KBM-7 (cell line): ENCODE results near the gene DUS2.
"Not testable (repeated sequence)": the region's sequence is repeated elsewhere in the genome, so short reads cannot be mapped to it uniquely, and the experiment has no call there.

ENCODE experiments used
- DNase-seq: peaks from one replicate; pipeline ENCODE4 v3.0.0-alpha.2; 2015
- in situ Hi-C: fragments of 300-500 bp; cut with MboI; formaldehyde crosslinking; loops from 2 replicates; pipeline ENCODE4 v1.14.3; 2020; ENCODE audit warnings: low sequenced_read_pairs, low pct_unique_long_range_greater_than_20kb, mixed read lengths

Gene DUS2

DNA sequence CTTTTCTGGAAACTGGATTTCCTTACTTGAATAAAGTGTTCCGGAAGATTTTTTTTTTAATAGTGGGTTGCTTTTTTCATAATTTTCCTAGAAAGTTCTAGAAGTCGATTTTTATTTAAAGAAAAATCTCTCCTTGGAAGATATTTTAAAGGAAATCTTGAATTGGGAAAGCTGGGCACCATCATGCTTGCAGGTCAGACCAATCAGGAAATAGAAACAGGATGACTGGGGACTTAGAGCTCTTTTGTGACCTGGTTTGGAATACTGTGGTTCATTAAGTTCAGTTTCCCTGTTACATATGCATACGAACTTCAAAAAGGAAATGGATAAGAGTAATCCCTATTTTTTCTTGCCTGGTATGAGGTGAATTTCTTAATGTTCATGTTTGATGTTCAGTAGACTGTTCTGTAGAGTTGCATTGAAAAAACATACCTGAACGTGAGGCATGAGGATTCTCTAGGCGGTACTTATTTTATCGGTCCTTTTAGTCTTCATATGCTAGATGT is 63.3 kb downstream of the DUS2 start:
- peak; percentile 59 for DNase-seq
- in situ Hi-C loops = no loop called here

DNA sequence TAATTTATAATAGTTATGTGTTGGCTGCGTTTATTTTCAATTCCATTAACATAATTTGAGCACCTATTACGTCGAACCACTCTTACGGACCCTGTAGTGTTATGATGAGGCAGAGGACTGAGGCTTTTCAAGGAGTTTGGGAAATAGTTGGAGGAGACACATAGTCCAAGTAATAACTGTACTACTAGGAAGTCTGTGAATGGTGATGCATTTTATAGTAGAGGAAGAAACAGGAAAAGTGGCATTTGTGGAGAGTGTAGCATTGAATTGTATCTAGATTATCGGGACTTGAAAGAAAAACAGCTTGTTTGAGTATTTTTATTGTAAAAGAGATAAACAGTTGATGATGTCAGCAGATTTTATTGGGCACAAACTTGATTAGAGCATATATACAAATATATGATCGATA is 63.8 kb downstream of the DUS2 start:
- no peak for DNase-seq
- in situ Hi-C loops = no loop called here

DNA sequence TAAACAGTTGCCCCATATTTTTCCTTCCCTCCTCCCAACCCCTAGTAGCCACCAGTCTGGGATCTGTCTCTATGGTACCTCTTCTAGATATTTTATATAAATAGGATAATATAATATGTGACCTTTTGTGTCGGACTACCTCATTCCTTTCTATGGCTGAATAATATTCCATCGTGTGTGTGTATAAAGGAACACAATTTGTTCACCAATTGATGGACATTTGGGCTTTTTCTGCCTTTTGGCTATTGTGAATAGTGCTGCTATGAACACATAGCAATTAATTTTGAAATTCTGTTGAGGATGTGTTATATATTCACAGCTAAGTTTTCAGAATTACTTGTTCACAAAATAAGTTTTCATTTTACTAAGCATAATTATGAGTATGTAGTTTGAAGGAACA is 64.6 kb downstream of the DUS2 start:
- in situ Hi-C loops = no loop called here
- DNase-seq = no peak

DNA sequence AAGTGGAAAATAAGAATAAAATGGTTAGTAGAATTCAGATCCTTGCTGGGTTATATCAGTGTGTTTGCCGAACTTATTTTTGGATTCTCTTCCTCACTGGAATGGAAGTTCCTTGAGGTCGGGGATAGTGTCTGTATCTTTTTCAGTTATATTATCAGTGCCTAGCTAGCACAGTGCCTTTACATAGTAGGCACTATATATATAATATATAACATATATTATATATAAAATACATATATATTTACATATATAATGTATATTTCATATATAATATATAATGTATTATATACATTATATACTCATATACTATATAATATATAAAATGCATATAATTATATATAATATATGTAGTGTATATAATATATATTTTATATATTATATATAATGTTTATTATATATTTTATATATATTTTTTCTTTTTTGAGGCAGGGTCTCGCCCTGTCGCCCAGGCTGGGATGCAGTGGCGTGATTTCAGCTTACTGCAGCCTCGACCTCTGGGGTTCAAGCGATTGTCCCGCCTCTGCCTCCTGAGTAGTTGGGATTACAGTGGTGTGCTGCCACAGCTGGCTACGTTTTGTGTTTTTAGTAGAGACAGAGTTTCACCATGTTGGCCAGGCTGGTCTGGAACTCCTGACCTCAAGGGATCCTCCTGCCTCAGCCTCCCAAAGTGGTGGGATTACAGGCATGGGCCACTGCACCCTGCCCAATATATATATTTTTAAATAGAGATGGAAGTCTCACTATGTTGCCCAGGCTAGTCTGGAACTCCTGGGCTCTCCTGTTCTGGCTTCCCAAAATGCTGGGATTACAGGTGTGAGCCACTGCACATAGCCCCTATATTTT is 65.3 kb downstream of the DUS2 start:
- in situ Hi-C loops = no loop called here
- no peak for DNase-seq

DNA sequence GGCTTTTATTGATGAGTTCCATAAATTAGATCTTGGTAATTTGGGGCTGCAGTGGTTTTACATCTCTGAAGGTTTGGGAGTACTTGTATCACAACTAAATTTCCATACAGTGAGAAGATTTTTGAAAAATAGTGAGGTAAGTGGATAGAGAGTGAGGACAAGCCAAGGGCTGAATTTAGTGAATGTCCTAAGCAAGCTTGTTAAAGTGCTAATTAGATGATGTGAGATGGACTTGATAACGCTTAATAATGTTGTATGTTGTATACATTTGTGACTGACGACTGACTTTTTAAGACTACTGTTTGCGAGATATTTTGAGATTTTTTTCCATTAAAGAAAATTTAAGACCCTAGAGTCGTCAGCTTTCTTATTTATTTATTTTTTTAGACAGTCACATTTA is 66.0 kb downstream of the DUS2 start:
- no peak for DNase-seq
- in situ Hi-C loops = no loop called here

DNA sequence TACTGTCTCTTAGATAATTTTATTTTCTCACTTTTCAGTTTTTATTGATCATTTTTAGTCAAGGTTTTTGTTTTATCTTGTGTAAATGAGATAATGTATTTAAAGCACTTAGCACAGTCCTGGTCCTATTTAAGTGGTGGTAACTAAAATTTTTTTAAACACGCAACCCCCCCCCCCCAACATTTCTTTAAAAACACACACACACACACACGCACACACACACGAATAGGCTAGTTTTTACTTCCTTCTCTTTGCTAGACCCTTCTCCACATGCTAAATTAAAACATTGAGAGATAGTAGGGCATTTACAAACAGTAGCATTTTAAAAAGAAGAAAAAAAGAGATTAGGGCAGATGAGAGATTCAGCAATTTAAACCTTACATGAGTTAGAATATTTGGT is 67.0 kb downstream of the DUS2 start:
- in situ Hi-C loops = no loop called here
- peak; percentile 82 for DNase-seq

DNA sequence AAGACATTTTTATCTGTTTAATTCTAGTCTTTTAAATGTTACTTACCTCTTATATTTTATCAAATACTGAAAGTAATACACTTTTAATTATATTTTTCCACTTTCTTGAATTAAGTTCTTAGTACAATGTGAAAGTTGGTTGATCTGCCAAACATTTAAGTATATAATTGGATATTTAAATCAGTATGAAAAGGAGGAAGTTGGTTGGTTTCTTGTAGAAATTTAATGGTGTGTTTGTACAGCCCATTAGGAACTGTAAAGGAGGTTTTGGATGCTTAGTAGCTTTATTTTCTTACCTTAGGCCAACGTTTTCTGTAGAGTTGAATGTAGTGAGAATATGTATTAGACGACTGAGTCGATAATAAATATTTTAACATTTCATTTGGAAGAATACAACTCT is 67.4 kb downstream of the DUS2 start:
- in situ Hi-C loops = no loop called here
- DNase-seq = peak; percentile 58

DNA sequence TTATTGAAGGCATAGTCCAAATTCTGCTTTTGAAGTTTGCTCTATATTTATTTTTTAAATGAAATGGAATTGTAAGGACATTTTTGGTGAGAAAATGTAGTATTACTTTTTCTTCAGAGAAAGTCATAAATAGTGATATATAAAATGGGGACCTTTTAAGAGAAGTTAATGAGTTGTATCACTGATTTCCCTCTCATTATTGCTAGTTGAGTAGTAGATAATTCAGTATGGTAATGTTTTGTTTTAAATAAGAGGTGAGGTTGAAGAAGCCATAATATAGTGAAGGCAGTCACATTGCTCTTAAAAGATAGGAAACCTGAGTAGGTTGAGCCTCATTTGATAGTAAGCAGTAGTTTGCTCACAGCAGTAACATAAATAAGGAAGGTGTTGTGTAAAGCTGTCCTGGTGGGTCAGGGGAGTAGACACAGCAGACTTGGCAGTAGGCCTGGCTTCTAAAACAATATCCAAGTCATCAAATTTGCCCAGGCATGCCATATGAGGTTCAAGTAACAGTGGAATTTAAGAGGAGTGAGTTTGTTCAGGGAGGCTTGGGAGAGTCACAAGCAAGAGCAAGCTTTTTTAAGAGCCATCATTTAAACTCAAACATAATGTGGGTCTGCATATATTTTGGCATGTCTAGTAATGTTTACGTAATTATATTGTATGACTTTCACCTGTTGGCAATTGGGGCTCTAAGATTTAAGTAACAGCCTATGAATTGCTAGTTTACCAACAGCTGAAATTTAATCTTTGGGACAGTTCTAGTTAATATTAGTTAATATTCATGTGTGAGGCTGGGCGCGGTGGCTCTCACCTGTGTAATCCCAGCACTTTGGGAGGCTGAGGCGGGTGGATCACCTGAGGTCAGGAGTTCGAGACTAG is 68.5 kb downstream of the DUS2 start:
- peak; percentile 72 for DNase-seq
- in situ Hi-C loops = no loop called here

DNA sequence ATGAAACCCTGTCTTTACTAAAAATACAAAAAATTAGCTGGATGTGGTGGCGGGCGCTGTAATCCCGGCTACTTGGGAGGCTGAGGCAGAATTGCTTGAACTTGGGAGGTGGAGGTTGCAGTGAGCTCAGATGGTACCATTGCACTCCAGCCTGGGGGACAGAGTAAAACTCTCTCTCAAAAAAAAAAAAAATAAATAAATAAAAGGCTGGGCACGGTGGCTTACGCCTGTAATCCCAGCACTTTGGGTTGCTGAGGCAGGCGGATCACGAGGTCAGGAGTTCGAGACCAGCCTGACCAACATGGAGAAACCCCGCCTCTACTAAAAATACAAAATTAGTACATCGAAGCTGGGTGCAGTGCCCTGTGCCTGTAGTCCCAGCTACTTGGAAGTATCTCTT is 69.2 kb downstream of the DUS2 start:
- DNase-seq, in situ Hi-C loops: not testable (repeated sequence)

DNA sequence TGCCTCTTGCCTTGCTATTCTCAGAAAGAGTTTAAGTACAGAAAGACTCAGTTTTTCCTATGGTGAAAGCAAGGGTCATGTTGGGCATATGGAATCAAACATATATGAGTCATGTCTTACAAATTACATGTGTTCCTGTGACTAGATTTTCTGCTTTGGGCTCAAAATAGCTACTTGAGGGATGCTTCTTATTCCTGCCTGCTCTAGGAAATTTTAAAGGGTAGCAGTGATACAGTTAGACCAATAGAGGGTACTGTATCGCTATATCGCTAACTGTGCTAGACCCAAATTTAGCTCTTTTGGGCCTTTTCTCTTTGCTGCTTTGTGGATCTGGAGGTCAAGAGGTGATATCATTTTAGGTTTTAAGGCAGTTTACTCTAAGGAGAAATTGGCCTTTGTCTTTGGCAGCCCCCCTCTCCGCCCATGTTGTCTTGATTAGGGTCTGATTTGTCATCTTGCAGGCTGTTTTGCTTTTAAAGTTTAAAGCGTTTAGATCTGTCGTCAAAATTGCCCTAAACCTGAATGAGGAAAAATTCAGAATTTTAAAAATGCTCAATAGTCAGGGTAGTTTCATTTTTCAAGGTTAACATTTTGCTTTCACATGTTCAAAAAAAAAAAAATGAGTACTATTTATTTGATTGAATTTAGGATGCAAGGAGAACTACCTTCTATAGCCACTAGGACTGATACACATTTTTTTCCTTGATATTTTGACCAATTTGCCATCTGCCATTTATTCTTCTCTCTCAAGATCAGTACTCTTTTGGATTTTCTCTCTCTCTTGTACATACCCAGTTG is 70.9 kb downstream of the DUS2 start:
- DNase-seq = peak; percentile 53
- in situ Hi-C loops = no loop called here

DNA sequence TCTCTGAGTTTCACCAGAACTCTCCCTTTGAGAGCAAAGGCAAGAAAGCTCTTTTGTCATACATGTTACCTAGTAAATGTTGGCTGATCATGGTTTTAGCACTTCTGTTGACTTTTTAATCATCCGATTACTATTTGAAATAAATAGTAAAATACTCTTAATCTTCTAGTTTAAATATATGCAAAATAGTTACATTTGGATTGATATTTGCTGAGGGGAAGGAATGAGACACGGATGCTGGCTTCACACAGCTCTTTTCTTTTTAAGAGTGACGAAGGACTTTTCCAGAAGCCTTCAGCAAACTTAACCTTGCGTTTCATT is 71.5 kb downstream of the DUS2 start:
- in situ Hi-C loops = no loop called here
- DNase-seq = no peak

DNA sequence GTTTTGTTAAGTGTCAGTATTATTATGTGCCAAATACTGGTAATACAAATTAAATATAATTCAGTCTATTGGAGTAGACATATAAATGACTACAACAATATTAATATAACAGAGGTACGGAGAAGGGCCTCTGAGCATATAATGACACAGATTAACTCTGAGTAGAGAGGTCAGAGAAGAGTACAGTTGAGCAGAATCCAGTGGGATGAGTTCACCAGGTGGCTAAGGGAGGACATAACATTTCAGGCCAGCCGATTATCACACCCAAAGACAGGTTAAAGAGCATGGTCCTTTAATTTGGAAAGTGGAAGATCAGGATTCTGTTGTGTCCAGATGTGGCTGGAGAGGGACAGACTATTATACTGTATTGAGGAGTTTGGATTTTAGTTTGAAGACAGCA is 73.4 kb downstream of the DUS2 start:
- in situ Hi-C loops = no loop called here
- DNase-seq = no peak

DNA sequence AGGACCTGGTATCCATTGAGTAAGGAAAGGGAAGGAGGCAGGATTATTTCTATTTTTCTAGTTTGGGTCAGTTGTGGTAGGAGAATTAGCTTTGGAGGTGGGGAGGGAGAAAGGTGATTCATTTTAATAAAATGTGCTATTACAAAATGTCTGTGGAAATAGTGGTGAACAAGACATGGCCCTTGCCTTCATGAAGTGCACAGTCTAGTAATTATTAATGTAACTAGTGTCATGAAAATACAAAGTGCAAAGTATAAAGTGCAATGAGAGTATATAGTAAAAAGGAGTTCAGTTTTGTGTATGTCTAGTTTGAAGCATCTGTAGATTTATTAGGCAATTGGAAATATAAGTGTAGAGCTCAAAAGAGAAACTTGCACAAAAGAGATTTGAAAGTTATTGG is 74.0 kb downstream of the DUS2 start:
- DNase-seq = no peak
- in situ Hi-C loops = no loop called here

DNA sequence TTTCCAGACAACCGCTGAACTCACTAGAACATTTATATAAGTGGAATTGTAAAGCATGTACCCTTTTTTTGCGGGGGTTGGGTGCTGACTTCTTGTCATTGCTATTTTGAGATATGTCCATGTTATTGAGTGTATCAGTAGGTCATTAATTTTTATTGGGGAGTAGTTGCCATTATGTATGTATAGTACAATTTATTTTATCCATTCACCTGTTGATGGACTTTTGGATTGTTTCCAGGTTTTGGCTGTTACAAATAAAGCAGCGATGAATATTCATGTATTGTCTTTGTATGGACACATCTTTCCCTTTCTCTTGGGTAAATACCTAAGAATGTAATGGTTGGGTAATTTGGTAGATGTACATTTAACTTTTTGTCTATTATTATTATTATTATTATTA is 74.8 kb downstream of the DUS2 start:
- DNase-seq = no peak
- in situ Hi-C loops = no loop called here

DNA sequence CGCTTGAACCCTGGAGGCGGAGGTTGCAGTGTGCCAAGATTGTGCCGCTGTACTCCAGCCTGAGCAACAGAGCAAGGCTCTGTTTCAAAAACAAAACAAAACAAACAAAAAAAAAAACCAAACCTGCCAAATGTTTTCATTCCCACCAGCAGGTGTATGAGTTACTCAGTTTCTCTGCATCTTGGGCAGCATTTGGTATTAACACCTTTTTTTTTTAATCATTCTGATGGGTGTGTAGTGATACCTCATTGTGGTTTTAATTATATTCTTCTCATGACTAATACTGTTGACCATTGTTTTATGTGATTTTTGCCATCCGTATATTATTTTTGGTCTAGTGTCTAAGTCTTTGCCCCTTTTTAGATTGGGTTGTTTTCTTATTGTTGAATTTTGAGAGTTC is 77.4 kb downstream of the DUS2 start:
- DNase-seq = no peak

DNA sequence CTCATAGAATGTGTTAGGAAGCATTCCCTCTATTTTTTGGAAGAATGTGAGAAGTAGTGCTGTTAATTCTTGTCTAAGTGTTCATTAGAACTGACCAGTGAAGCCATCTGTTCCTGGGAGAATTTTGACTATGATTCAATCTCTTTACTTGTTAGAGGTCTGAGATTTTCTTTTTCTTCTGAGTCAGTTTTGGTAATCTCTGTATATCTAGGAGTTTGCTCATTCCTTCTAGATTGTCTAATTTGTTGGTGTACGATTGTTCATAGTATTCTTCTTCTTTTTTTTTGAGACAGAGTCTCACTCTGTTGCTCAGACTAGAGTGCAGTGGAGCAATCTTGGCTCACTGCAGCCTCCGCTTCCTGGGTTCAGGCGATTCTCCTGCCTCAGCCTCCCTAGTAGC is 82.5 kb downstream of the DUS2 start:
- in situ Hi-C loops = no loop called here

More for the DNA sequence above, 77.4 kb downstream of the DUS2 start:
- in situ Hi-C loops = no loop called here

DNA sequence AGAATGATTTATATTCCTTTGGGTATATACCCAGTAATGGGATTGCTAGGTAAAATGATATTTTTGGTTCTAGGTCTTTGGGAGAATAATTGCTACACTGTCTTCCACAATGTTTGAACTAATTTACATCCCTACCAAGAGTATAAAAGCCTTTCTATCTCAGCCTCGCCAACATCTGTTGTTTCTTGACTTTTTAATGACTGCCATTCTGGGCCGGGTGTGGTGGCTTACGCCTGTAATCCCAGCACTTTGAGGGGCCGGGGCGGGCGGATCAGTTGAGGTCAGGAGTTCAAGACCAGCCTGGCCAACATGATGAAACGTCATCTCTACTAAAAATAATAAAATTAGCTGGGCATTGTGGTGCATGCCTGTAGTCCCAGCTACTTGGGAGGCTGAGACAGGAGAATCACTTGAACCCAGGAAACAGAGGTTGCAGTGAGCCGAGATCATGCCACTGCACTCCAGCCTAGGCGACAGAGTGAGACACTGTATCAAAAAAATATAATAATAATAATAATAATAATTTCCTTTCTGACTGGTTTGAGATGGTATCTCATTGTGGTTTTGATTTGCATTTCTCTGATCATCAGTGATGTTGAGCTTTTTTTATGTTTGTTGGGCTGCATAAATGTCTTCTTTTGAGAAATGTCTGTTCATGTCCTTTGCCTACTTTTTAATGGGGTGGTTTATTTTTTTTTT is 84.3 kb downstream of the DUS2 start:
- DNase-seq, in situ Hi-C loops: not testable (repeated sequence)

More for the DNA sequence above, 82.5 kb downstream of the DUS2 start:
- no peak for DNase-seq

DNA sequence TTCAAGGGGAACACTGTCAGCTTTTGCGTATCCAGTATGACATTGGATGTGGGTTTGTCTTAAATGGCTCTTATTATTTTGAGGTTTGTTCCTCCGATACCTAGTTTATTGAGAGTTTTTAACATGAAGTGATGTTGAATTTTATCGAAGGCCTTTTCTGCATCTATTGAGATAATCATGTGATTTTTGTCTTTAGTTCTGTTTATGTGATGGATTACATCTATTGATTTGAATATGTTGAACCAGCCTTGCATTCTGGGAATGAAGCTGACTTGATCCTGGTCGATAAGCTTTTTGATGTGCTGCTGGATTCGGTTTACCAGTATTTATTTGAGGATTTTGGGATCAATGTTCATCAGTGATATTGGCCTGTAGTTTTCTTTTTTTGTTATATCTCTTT is 86.1 kb downstream of the DUS2 start:
- DNase-seq, in situ Hi-C loops: not testable (repeated sequence)

DNA sequence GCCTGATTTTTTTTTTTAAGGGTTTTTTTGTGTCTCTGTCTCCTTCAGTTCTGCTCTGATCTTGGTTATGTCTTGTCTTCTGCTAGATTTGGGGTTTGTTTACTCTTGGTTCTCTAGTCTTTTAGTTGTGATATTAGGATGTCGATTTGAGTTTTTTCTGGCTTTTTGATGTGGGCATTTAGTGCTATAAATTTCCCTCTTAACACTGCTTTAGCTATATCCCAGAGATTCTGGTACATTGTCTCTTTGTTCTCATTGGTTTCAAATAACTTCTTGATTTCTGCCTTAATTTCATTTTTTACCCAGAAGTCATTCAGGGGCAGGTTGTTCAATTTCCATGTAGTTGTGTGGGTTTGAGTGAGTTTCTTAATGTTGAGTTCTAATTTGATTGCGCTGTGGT is 87.5 kb downstream of the DUS2 start:
- in situ Hi-C loops = not testable (repeated sequence)

More for the DNA sequence above, 87.5 kb downstream of the DUS2 start:
- DNase-seq = not testable (repeated sequence)
